Neural cell (in vitro differentiated cells): ENCODE data around the gene CDCA7L. TPM values are rescaled to one million over a fixed set of nuclear protein-coding genes. Genes with fewer than 3 reads are reported as not detected.

Experiments
- H2AFZ ChIP-seq: fragments of 200-600, 300-800 bp; sonication (generic), shearing (Covaris generic); 2 replicates; pipeline ENCODE4 v1.6.0; 2014; ENCODE audit warnings: low read depth, mild to moderate bottlenecking, antibody characterized with exemption, low read length, moderate library complexity
- H3F3A ChIP-seq: fragments of 200-600 bp; shearing (Covaris generic); 2 replicates; pipeline ENCODE4 v1.6.1; 2016; ENCODE audit warnings: mild to moderate bottlenecking, moderate library complexity, mixed read lengths, antibody characterized with exemption, low read length; ENCODE audit not compliant: insufficient read depth, poor library complexity, severe bottlenecking
- H3K27ac ChIP-seq: fragments of 200-600, 300-800 bp; sonication (generic), shearing (Covaris generic); 2 replicates; pipeline ENCODE4 v1.5.1; 2014; ENCODE audit warnings: mild to moderate bottlenecking, low read length, moderate library complexity
- H3K27me3 ChIP-seq: fragments of 300-800, 200-600 bp; sonication (generic), shearing (Covaris generic); 2 replicates; pipeline ENCODE4 v1.6.0; 2014; ENCODE audit warnings: mild to moderate bottlenecking, low read depth, low read length, moderate library complexity; ENCODE audit not compliant: insufficient read depth
- H3K36me3 ChIP-seq: fragments of 300-800, 200-600 bp; sonication (generic), shearing (Covaris generic); 2 replicates; pipeline ENCODE4 v1.5.1; 2014; ENCODE audit warnings: mild to moderate bottlenecking, antibody characterized with exemption, low read length, moderate library complexity; ENCODE audit not compliant: insufficient read depth
- H3K4me2 ChIP-seq: fragments of 300-800, 200-600 bp; sonication (generic), shearing (Covaris generic); 2 replicates; pipeline ENCODE4 v1.6.0; 2014; ENCODE audit warnings: mild to moderate bottlenecking, low read length
- H3K4me3 ChIP-seq: fragments of 300-800, 200-600 bp; sonication (generic), shearing (Covaris generic); 2 replicates; pipeline ENCODE4 v1.5.1; 2014; ENCODE audit warnings: mild to moderate bottlenecking, low read length, moderate library complexity
- H3K79me2 ChIP-seq: fragments of 200-600 bp; shearing (Covaris generic); replicated peaks from 2 replicates; pipeline ENCODE4 v1.6.0; 2014; ENCODE audit warnings: mild to moderate bottlenecking, low read length, moderate library complexity; ENCODE audit not compliant: insufficient read depth
- H3K9ac ChIP-seq: fragments of 300-800, 200-600 bp; sonication (generic), shearing (Covaris generic); 2 replicates; pipeline ENCODE4 v1.6.1; 2016; ENCODE audit warnings: mild to moderate bottlenecking, low read length, mixed read lengths
- H3K9me2 ChIP-seq: fragments of 200-600 bp; shearing (Covaris generic); 2 replicates; pipeline ENCODE4 v1.6.1; 2016; ENCODE audit warnings: mild to moderate bottlenecking, low read length, mixed read lengths; ENCODE audit not compliant: insufficient read depth
- H3K9me3 ChIP-seq: fragments of 200-600, 300-800 bp; sonication (generic), shearing (Covaris generic); 2 replicates; pipeline ENCODE4 v1.6.1; 2016; ENCODE audit warnings: mild to moderate bottlenecking, mixed run types, low read length, moderate library complexity, mixed read lengths
- H4K20me1 ChIP-seq: fragments of 200-600 bp; shearing (Covaris generic); 2 replicates; pipeline ENCODE4 v1.6.1; 2016; ENCODE audit warnings: mild to moderate bottlenecking, mixed run types; ENCODE audit not compliant: insufficient read depth
- EZH2 ChIP-seq: fragments of 200-600, 300-800 bp; shearing (Covaris generic), sonication (generic); IDR thresholded peaks from 2 replicates; pipeline ENCODE4 v1.6.1; 2014; ENCODE audit warnings: antibody characterized with exemption, low read length, borderline replicate concordance, mild to moderate bottlenecking; ENCODE audit not compliant: insufficient read depth, poor library complexity, severe bottlenecking
- MXI1 ChIP-seq: fragments of 450-650 bp; conservative IDR thresholded peaks from 2 replicates; pipeline ENCODE4 v1.6.1; 2014; ENCODE audit warnings: antibody characterized with exemption, mild to moderate bottlenecking; ENCODE audit not compliant: poor library complexity, severe bottlenecking
- POLR2AphosphoS5 ChIP-seq: IDR thresholded peaks from 2 replicates; pipeline ENCODE4 v1.6.1; 2012
- RAD21 ChIP-seq: fragments of 450-650 bp; conservative IDR thresholded peaks from 2 replicates; pipeline ENCODE4 v1.6.1; 2014; ENCODE audit warnings: antibody characterized with exemption, mild to moderate bottlenecking, moderate library complexity
- TAF1 ChIP-seq: IDR thresholded peaks from 2 replicates; pipeline ENCODE4 v1.6.1; 2012; ENCODE audit warnings: low read depth
- polyA plus RNA-seq: library from polyadenylated mRNA; depleted of rRNA; stranded (reverse); fragments of >200 nt; gene quantifications from 2 replicates; pipeline ENCODE4 v1.2.3, GENCODE V29; 2014
- TF ChIP-seq, protein P1 (sequence below): fragments of 450-650 bp; IDR thresholded peaks from 2 replicates; pipeline ENCODE4 v1.5.1; 2014; ENCODE audit warnings: antibody characterized with exemption, mild to moderate bottlenecking, moderate library complexity; ENCODE audit not compliant: poor library complexity, severe bottlenecking
- TF ChIP-seq, protein P2 (sequence below): IDR thresholded peaks from 2 replicates; pipeline ENCODE4 v1.6.1; 2012; ENCODE audit warnings: borderline replicate concordance

Gene CDCA7L
- polyA plus RNA-seq, 1 donor from 2014 or later = 3.4 TPM

DNA sequence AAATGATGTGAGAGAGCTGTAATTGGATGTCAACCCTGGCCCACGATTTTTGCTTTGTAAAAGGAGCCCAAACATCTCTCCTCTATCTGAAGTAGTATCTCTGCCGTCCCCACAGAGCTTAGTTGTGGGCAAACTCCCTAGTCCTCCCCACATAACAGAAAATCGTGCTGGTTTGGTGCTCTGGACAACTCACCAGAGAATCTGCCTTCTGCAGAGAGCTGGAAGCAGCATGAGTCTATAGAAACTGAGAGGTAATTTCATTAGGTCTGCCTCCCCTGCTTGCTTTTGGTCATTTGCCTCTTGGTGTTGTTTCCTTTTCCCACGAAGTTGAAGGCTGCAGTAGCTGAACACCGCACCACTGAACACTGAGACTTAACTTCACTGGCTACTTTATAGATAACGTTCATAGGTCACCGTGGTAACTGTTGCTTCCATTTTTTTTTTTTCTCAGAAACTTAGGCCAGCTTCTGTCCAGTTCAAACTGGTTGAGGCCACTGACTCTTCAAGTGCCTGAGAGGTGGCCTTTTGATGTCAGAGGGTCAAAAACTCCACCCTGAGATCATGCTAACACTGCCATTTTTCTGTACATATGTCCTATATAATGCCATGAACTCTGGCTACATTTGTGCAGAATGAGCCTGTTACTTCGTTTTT, 3.3 kb upstream of the CDCA7L start:
- Histone ChIP-seq H3F3A (no peaks in the 10 kb centered on the region), H3K79me2 (no peaks in the 10 kb centered on the region), H3K27me3 (peaks cover 16% of the 10 kb centered on the region), H3K4me2 (no peak overlapping the region), H3K4me3 (no peak overlapping the region), H3K9me3 (no peaks in the 10 kb centered on the region), H2AFZ (no peak overlapping the region), H4K20me1 (no peaks in the 10 kb centered on the region), H3K36me3 (no peaks in the 10 kb centered on the region), H3K9ac (no peak overlapping the region), H3K27ac (no peak overlapping the region), H3K9me2 (no peaks in the 10 kb centered on the region)
- TF ChIP-seq EZH2 (no peak), MXI1 (no peak), TAF1 (no peak)
- TF ChIP-seq, protein P1, sequence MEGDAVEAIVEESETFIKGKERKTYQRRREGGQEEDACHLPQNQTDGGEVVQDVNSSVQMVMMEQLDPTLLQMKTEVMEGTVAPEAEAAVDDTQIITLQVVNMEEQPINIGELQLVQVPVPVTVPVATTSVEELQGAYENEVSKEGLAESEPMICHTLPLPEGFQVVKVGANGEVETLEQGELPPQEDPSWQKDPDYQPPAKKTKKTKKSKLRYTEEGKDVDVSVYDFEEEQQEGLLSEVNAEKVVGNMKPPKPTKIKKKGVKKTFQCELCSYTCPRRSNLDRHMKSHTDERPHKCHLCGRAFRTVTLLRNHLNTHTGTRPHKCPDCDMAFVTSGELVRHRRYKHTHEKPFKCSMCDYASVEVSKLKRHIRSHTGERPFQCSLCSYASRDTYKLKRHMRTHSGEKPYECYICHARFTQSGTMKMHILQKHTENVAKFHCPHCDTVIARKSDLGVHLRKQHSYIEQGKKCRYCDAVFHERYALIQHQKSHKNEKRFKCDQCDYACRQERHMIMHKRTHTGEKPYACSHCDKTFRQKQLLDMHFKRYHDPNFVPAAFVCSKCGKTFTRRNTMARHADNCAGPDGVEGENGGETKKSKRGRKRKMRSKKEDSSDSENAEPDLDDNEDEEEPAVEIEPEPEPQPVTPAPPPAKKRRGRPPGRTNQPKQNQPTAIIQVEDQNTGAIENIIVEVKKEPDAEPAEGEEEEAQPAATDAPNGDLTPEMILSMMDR = no peak

DNA sequence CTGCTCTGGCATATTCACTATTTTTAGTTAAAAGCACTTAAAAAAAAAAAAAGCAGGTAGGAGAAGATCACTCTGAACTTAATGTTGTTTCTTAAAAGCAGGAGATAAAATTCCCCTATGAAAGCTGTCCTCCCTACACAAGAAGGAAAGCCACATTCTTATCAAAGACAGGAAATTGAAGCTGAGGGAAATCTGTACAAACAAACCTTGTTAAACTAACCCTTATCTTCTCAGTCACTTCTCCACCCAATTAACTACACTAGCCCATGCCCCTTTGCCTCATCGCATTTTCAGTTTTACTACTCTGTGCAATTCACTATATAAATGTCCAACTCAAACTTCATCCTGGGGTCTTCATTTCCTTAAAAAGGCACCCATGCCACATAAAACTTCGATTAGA, 2.7 kb upstream of the CDCA7L start:
- TF ChIP-seq, protein P2, sequence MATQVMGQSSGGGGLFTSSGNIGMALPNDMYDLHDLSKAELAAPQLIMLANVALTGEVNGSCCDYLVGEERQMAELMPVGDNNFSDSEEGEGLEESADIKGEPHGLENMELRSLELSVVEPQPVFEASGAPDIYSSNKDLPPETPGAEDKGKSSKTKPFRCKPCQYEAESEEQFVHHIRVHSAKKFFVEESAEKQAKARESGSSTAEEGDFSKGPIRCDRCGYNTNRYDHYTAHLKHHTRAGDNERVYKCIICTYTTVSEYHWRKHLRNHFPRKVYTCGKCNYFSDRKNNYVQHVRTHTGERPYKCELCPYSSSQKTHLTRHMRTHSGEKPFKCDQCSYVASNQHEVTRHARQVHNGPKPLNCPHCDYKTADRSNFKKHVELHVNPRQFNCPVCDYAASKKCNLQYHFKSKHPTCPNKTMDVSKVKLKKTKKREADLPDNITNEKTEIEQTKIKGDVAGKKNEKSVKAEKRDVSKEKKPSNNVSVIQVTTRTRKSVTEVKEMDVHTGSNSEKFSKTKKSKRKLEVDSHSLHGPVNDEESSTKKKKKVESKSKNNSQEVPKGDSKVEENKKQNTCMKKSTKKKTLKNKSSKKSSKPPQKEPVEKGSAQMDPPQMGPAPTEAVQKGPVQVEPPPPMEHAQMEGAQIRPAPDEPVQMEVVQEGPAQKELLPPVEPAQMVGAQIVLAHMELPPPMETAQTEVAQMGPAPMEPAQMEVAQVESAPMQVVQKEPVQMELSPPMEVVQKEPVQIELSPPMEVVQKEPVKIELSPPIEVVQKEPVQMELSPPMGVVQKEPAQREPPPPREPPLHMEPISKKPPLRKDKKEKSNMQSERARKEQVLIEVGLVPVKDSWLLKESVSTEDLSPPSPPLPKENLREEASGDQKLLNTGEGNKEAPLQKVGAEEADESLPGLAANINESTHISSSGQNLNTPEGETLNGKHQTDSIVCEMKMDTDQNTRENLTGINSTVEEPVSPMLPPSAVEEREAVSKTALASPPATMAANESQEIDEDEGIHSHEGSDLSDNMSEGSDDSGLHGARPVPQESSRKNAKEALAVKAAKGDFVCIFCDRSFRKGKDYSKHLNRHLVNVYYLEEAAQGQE = no peak
- TF ChIP-seq TAF1 (no peak), EZH2 (no peak), RAD21 (no peak), POLR2AphosphoS5 (no peak)
- TF ChIP-seq, protein P1 = no peak
- Histone ChIP-seq H2AFZ (no peak overlapping the region), H3K9ac (no peak overlapping the region), H3K27me3 (peaks cover 16% of the 10 kb centered on the region), H3K36me3 (no peaks in the 10 kb centered on the region), H3K9me2 (no peaks in the 10 kb centered on the region), H3K27ac (no peak overlapping the region), H3K79me2 (no peaks in the 10 kb centered on the region), H3K9me3 (no peaks in the 10 kb centered on the region), H3K4me2 (no peak overlapping the region), H4K20me1 (no peaks in the 10 kb centered on the region), H3F3A (peaks cover 2% of the 10 kb centered on the region), H3K4me3 (no peak overlapping the region)
